GM12878 (cell line): ENCODE measurements around the gene RGL1. TPM values are rescaled to one million over a fixed set of nuclear protein-coding genes. Genes with fewer than 3 reads are reported as not detected.

ENCODE experiments used
- ATAC-seq: fragments of 200-7000 bp; cut with Tn5 transposase; 3 replicates; pipeline ENCODE4 v1.9.1; 2020; ENCODE audit warnings: mild to moderate bottlenecking, moderate library complexity
- BruUV-seq: library from RNA; stranded (reverse); fragments of 400-500 nt; replicated peaks from 2 replicates; lab custom pipeline; 2021; lab: Mats Ljungman, UMichigan
- CTCF ChIA-PET: fragments of 300-600 bp; sonication (Branson Sonifier 250); formaldehyde crosslinking; extraction: SDS; loops from one replicate; lab custom pipeline; 2021; ENCODE audit warnings: inconsistent platforms; lab: Yijun Ruan, JAX
- POLR2A ChIA-PET: fragments of 350-600 bp; formaldehyde crosslinking; extraction: SDS; loops from one replicate; lab custom pipeline; 2021; ENCODE audit warnings: inconsistent platforms; lab: Charles Lee
- RAD21 ChIA-PET: fragments of 300-600 bp; sonication (Branson Sonifier 250); formaldehyde crosslinking; loops from one replicate; lab custom pipeline; 2023; ENCODE audit warnings: antibody characterized with exemption; ENCODE audit not compliant: unreplicated experiment; lab: Charles Lee
- SMC1A ChIA-PET: fragments of 300-600 bp; sonication (Branson Sonifier 250); formaldehyde crosslinking; loops from one replicate; lab custom pipeline; 2023; ENCODE audit not compliant: unreplicated experiment, uncharacterized antibody; lab: Charles Lee
- DNase-seq: peaks from one replicate; pipeline ENCODE4 v3.0.0-alpha.2; 2011; ENCODE audit warnings: low read depth, low spot score
- FAIRE-seq: peaks from 3 replicates; lab custom pipeline; 2011; peaks lifted over from hg19 to GRCh38; lab: Jason Lieb, UNC
- H2AFZ ChIP-seq: 2 replicates; pipeline ENCODE4 v1.6.0; 2011; ENCODE audit warnings: low read depth, low read length, control low read depth; ENCODE audit not compliant: control insufficient read depth
- H3K27ac ChIP-seq: 2 replicates; pipeline ENCODE4 v1.5.1; 2011; ENCODE audit warnings: control low read depth; ENCODE audit not compliant: control insufficient read depth, insufficient read depth
- H3K27me3 ChIP-seq, 2 experiments: replicated peaks in 1 of 2; 2 replicates each; pipeline versions ENCODE4 v1.6.0 to v1.6.1; 2011; ENCODE audit warnings: low read length in 1 of 2; ENCODE audit not compliant: control insufficient read depth in 2 of 2, insufficient read depth in 2 of 2
- H3K36me3 ChIP-seq, 2 experiments: 2 replicates each; pipeline ENCODE4 v1.5.1; 2011; ENCODE audit warnings: low read length in 1 of 2; ENCODE audit not compliant: control insufficient read depth in 2 of 2, insufficient read depth in 2 of 2
- H3K4me1 ChIP-seq: 2 replicates; pipeline ENCODE4 v1.6.1; 2011; ENCODE audit warnings: mild to moderate bottlenecking, low read length, moderate library complexity, mixed read lengths; ENCODE audit not compliant: control insufficient read depth, insufficient read depth
- H3K4me2 ChIP-seq: 2 replicates; pipeline ENCODE4 v1.6.0; 2011; ENCODE audit warnings: control low read depth; ENCODE audit not compliant: control insufficient read depth, insufficient read depth
- H3K4me3 ChIP-seq: fragments of 200-600 bp; sonication (generic); 2 replicates; pipeline ENCODE4 v1.5.1; 2016
- H3K79me2 ChIP-seq: 2 replicates; pipeline ENCODE4 v1.6.0; 2011; ENCODE audit warnings: low read length; ENCODE audit not compliant: control insufficient read depth, insufficient read depth
- H3K9ac ChIP-seq: 2 replicates; pipeline ENCODE4 v1.8.0; 2011; ENCODE audit warnings: low read length, control low read depth, mixed read lengths; ENCODE audit not compliant: control insufficient read depth, insufficient read depth
- H3K9me3 ChIP-seq: replicated peaks from 3 replicates; pipeline ENCODE4 v1.5.1; 2011; ENCODE audit warnings: mild to moderate bottlenecking, low read length; ENCODE audit not compliant: control insufficient read depth, insufficient read depth
- H4K20me1 ChIP-seq: 2 replicates; pipeline ENCODE4 v1.6.0; 2011; ENCODE audit not compliant: control insufficient read depth, insufficient read depth
- DPF2 ChIP-seq: fragments of 450-650 bp; IDR thresholded peaks from 2 replicates; pipeline ENCODE4 v1.6.1; 2017; ENCODE audit warnings: mild to moderate bottlenecking
- ELK1 ChIP-seq: IDR thresholded peaks from 2 replicates; pipeline ENCODE4 v1.6.1; 2012; ENCODE audit warnings: low read depth, low read length, improper control_type of control experiment
- FOXM1 ChIP-seq: IDR thresholded peaks from 2 replicates; pipeline ENCODE4 v1.6.1; 2012; ENCODE audit warnings: low read depth, mild to moderate bottlenecking, inconsistent platforms, low read length, moderate library complexity
- NFXL1 ChIP-seq: fragments of 450-650 bp; IDR thresholded peaks from 2 replicates; pipeline ENCODE4 v1.6.1; 2017; ENCODE audit warnings: antibody characterized with exemption, mild to moderate bottlenecking, borderline replicate concordance
- SIX5 ChIP-seq: IDR thresholded peaks from 2 replicates; pipeline ENCODE4 v1.6.1; 2011; ENCODE audit warnings: mild to moderate bottlenecking, low read depth, low read length, moderate library complexity; ENCODE audit not compliant: severe bottlenecking
- WGBS: methylation state at CpG from one replicate; pipeline ENCODE4 v1.1.6; 2016; ENCODE audit warnings: low lambda C conversion rate; ENCODE audit not compliant: insufficient replicate concordance, insufficient coverage; ENCODE audit errors: missing lambda C conversion rate; 5-methylcytosine and 5-hydroxymethylcytosine counted together
- in situ Hi-C: fragments of 300-500 bp; cut with MboI; formaldehyde crosslinking; loops from 9 replicates; pipeline ENCODE4 v1.14.3; 2018; ENCODE audit warnings: mixed read lengths
- intact Hi-C: fragments of 100-400 bp; cut with micrococcal nuclease; formaldehyde crosslinking; loops from one replicate; pipeline ENCODE4 v1.14.2; 2022; ENCODE audit not compliant: unreplicated experiment
- polyA plus RNA-seq, 11 experiments: library from polyadenylated mRNA; depleted of rRNA in 4 of 11; unstranded in 6 of 11; stranded (reverse) in 5 of 11; fragments of >200 nt; fragmentation: Nextera tagmentation in 4 of 11; fragmentation: Illumina TruSeq in 1 of 11; extraction: Ambion mirVana in 4 of 11; extraction: Trizol in 1 of 11; gene quantifications; 1 replicate in 1 of 11; 2 replicates in 10 of 11; pipeline versions ENCODE4 v1.2.1 to v1.2.3, GENCODE V29; 2011 to 2016; ENCODE audit warnings: inconsistent platforms in 2 of 11, missing spikeins in 2 of 11, low read depth in 1 of 11
- total RNA-seq, 4 experiments: library from RNA; depleted of rRNA in 3 of 4; stranded (reverse); fragments of >200 nt in 3 of 4; fragmentation: Illumina TruSeq in 1 of 4; extraction: Trizol in 1 of 4; gene quantifications; 2 replicates each; pipeline versions ENCODE4 v1.2.1 to v1.2.3, GENCODE V29; 2013 to 2021
- TF ChIP-seq, protein P1 (sequence below): IDR thresholded peaks from 2 replicates; pipeline ENCODE4 v1.6.1; 2011; ENCODE audit warnings: mild to moderate bottlenecking, low read depth, low read length, moderate library complexity; ENCODE audit not compliant: insufficient replicate concordance
- TF ChIP-seq, protein P2 (sequence below): fragments of 150-350 bp; IDR thresholded peaks from 2 replicates; pipeline ENCODE4 v1.6.1; 2014; ENCODE audit warnings: mild to moderate bottlenecking, low read depth, low read length
- TF ChIP-seq, protein P3 (sequence below): fragments of 450-650 bp; formaldehyde crosslinking; IDR thresholded peaks from 2 replicates; pipeline ENCODE4 v1.5.0; 2022; ENCODE audit warnings: mild to moderate bottlenecking, missing genetic modification characterization
- TF ChIP-seq, protein P4 (sequence below): fragments of 450-650 bp; IDR thresholded peaks from 2 replicates; pipeline ENCODE4 v1.6.1; 2014; ENCODE audit warnings: mild to moderate bottlenecking

RGL1 gene
- total and polyA plus RNA-seq, 10 of the 15 experiments (the other 5 are each of a cell fraction or from before 2014, with no cell fraction given): 8.1 to 25.0 (median 19.0) TPM

DNA sequence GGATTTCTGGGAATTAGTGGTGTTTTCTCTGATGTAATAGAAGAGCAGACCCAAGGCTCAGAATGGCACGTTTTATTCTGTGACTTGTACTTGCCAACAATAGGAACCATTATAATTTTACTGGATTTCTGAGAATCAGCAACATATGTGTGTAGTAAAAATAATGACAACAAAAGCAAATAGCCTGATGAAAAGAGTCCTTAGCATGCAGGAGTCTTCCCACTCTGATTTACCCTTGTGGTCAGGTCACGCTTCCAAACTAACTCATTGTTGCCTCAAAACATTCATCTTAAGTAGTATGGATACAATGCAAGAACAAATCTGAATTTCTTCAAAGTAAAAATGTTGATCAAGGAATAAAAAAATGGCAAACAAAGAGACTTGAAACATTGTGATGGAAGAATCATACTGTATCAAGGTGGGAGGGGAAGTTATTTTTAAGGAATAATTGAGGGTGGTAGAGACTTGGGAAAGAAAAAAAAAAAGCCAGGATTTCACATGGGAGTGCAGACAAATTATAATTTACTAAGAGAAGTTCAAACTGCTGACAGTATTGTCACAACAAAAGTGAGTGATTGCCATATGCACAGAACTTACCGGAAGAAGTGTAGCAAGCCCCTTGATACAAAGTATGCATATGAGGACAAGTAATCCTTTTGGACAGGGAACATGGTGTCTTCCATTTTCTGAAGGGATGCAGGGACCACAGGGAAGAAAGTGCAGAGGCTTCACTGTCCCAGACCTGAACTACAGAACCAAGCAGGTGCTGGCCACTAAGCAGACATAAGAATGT lies 31.2 kb upstream of the RGL1 start (continued):
- TF ChIP-seq, protein P1, sequence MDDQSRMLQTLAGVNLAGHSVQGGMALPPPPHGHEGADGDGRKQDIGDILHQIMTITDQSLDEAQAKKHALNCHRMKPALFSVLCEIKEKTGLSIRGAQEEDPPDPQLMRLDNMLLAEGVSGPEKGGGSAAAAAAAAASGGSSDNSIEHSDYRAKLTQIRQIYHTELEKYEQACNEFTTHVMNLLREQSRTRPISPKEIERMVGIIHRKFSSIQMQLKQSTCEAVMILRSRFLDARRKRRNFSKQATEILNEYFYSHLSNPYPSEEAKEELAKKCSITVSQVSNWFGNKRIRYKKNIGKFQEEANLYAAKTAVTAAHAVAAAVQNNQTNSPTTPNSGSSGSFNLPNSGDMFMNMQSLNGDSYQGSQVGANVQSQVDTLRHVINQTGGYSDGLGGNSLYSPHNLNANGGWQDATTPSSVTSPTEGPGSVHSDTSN: no peak
- TF ChIP-seq, protein P2, sequence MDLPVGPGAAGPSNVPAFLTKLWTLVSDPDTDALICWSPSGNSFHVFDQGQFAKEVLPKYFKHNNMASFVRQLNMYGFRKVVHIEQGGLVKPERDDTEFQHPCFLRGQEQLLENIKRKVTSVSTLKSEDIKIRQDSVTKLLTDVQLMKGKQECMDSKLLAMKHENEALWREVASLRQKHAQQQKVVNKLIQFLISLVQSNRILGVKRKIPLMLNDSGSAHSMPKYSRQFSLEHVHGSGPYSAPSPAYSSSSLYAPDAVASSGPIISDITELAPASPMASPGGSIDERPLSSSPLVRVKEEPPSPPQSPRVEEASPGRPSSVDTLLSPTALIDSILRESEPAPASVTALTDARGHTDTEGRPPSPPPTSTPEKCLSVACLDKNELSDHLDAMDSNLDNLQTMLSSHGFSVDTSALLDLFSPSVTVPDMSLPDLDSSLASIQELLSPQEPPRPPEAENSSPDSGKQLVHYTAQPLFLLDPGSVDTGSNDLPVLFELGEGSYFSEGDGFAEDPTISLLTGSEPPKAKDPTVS: no peak
- TF ChIP-seq DPF2 (no peak), NFXL1 (no peak), ELK1 (no peak)
- TF ChIP-seq, all 136 proteins: peak for 0

GRCh38 chr1:183774938-183775337 lies 30.0 kb upstream of the RGL1 start:
- in situ Hi-C loops: no loop called here
- 35% methylated on average over 3 of the region's 3 CpGs for whole genome bisulfite sequencing
- TF ChIP-seq, protein P3, sequence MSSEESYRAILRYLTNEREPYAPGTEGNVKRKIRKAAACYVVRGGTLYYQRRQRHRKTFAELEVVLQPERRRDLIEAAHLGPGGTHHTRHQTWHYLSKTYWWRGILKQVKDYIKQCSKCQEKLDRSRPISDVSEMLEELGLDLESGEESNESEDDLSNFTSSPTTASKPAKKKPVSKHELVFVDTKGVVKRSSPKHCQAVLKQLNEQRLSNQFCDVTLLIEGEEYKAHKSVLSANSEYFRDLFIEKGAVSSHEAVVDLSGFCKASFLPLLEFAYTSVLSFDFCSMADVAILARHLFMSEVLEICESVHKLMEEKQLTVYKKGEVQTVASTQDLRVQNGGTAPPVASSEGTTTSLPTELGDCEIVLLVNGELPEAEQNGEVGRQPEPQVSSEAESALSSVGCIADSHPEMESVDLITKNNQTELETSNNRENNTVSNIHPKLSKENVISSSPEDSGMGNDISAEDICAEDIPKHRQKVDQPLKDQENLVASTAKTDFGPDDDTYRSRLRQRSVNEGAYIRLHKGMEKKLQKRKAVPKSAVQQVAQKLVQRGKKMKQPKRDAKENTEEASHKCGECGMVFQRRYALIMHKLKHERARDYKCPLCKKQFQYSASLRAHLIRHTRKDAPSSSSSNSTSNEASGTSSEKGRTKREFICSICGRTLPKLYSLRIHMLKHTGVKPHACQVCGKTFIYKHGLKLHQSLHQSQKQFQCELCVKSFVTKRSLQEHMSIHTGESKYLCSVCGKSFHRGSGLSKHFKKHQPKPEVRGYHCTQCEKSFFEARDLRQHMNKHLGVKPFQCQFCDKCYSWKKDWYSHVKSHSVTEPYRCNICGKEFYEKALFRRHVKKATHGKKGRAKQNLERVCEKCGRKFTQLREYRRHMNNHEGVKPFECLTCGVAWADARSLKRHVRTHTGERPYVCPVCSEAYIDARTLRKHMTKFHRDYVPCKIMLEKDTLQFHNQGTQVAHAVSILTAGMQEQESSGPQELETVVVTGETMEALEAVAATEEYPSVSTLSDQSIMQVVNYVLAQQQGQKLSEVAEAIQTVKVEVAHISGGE: no peak
- TF ChIP-seq FOXM1: no peak
- TF ChIP-seq SIX5: no peak
- TF ChIP-seq, protein P4, sequence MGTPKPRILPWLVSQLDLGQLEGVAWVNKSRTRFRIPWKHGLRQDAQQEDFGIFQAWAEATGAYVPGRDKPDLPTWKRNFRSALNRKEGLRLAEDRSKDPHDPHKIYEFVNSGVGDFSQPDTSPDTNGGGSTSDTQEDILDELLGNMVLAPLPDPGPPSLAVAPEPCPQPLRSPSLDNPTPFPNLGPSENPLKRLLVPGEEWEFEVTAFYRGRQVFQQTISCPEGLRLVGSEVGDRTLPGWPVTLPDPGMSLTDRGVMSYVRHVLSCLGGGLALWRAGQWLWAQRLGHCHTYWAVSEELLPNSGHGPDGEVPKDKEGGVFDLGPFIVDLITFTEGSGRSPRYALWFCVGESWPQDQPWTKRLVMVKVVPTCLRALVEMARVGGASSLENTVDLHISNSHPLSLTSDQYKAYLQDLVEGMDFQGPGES: no peak

More at GRCh38 chr1:183774938-183775337, 30.0 kb upstream of the RGL1 start:
- Histone ChIP-seq H3K79me2 (no peaks in the 10 kb centered on the region), H3K36me3 (peaks cover 0 to 2% of the 10 kb centered on the region in 2 experiments; a peak in 2 of 4 replicates), H3K4me1 (no peaks in the 10 kb centered on the region), H3K27ac (no peak overlapping the region), H3K4me3 (no peak overlapping the region), H3K27me3 (no peaks in the 10 kb centered on the region), H2AFZ (no peak overlapping the region), H3K9me3 (peaks cover 20% of the 10 kb centered on the region; the same call in 2 of the 3 replicates), H4K20me1 (no peaks in the 10 kb centered on the region), H3K9ac (no peak overlapping the region), H3K4me2 (no peak overlapping the region)
- FAIRE-seq (no peak), ATAC-seq (no peak), DNase-seq (no peak)
- ChIA-PET SMC1A (no interaction called here), RAD21 (no interaction called here), POLR2A (no interaction called here), CTCF (no interaction called here)
- intact Hi-C loops: no loop called here
- BruUV-seq: no TSS peak
